HG03025 (cell line): ENCODE data around the gene CS.
"Not testable (repeated sequence)": the region's sequence is repeated elsewhere in the genome, so short reads cannot be mapped to it uniquely, and the experiment has no call there.

Experiments
- ATAC-seq: cut with Tn5 transposase; IDR thresholded peaks from one replicate; pipeline ENCODE4 v1.9.1; 2021; ENCODE audit warnings: mild to moderate bottlenecking, moderate library complexity; ENCODE audit not compliant: unreplicated experiment, low FRiP score

Gene CS

GRCh38 chr12:56282579-56282978, 17.6 kb downstream of the CS start:
- ATAC-seq, result no peak

DNA sequence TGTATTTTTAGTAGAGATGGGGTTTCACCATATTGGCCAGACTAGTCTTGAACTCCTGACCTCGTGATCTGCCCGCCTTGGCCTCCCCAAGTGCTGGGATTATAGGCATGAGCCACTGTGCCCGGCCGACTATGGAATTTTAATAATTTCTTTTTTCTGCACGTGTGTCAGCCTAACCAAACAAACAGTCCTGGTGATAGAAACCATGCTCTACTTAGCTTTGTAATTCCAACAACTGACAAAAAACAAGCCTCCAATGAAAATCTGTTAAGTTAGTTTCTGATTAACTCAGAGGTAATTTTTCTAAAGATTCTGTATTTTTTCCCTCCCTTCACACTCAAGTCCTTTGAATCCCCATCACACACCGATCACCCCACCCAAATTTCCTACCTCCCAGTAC, 18.1 kb downstream of the CS start:
- ATAC-seq, result no peak

- no peak for ATAC-seq
Measured at GRCh38 chr12:56280849-56281248, 19.3 kb downstream of the CS start.

- ATAC-seq, result no peak
Measured at GRCh38 chr12:56278905-56279304, 21.2 kb downstream of the CS start.

- no peak for ATAC-seq
Measured at GRCh38 chr12:56274299-56274698, 25.8 kb downstream of the CS start.

DNA sequence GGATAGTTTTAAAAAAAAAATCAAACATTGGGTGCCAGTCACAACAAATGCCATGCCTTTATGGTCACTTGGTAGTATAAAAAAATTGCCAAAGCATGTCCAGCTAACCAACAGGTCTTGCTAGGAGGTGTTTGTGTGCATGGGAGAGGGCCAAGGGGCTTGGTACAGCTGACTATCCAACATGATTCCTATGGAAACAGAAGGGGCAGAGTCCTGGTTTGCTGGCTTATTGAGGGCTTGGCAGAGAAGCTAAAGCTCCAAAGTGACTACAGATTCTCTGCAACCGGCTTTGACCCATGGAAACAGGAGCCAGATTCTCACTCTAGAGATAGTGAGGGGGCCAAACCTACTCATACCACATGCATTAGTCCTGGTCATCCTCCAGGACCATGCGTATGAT, 27.7 kb downstream of the CS start:
- ATAC-seq, result not testable (repeated sequence)

DNA sequence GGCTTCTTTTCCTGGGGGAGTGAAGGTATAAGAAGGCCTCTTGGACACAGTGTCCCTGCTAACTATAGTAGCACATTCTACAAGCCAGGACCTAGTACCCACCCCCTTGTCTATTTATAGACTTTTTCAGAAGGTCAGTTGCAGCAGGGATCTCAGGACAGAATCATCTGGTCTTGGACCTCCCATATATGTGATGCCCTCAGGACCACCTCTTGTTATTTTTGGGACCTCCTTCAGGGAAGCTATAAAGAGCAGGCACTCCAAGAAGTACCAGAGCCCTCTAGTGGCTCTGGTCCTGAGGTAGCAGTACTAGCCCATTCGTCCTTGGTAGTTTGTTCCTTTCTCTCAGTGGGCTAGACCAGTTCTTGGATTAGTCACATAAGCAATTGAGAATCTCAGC, 29.1 kb downstream of the CS start:
- no peak for ATAC-seq

GRCh38 chr12:56267443-56268071, 32.6 kb downstream of the CS start:
- ATAC-seq, result peak; percentile 21

GRCh38 chr12:56266693-56267442, 33.3 kb downstream of the CS start, which contains the start of gene COQ10A:
Gene COQ10A (plus strand): TSS chr12:56266942. CDS start chr12:56267119, 177 bp downstream.
- peak; percentile 71 for ATAC-seq

- not testable (repeated sequence) for ATAC-seq
Measured at GRCh38 chr12:56266068-56266692, 34.0 kb downstream of the CS start.

DNA sequence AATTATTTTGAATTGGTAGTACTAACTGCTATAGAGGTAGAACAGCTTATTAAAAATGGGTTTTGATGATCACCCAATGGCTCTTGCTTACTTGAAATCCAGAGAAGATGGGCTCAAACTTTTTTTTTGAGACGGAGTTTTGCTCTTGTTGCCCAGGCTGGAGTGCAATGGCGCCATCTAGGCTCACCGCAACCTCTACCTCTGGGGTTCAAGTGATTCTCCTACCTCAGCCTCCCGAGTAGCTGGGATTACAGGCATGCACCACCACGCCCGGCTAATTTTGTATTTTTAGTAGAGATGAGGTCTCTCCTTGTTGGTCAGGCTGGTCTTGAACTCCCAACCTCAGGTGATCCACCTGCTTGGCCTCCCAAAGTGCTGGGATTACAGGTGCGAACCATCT, 37.2 kb downstream of the CS start:
- ATAC-seq, result not testable (repeated sequence)

- ATAC-seq, result no peak
Measured at GRCh38 chr12:56261503-56262232, 38.5 kb downstream of the CS start.

- no peak for ATAC-seq
Measured at GRCh38 chr12:56260921-56261320, 39.2 kb downstream of the CS start.

DNA sequence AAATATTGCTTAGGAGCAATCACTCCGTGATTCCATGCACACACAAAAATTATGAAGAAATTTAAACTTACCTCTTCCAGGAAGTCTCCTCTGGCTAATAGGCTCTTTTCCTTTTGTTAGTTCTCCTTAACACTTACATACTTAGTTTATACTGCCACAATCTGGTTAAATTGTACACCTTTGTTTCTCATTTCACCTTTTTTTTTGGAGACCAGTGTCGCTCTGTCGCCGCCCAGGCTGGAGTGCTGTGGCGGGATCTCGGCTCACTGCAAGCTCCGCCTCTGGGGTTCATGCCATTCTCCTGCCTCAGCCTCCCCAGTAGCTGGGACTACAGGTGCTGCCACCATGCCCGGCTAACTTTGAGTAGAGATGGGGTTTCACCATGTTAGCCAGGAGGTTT, 39.8 kb downstream of the CS start:
- no peak for ATAC-seq

GRCh38 chr12:56258820-56259183, 41.3 kb downstream of the CS start:
- ATAC-seq, result no peak

GRCh38 chr12:56258068-56258819, 41.9 kb downstream of the CS start, which contains the start of gene ANKRD52:
Gene ANKRD52 (minus strand): TSS chr12:56258384. CDS start chr12:56258269, 115 bp downstream.
- ATAC-seq, result peak; percentile 68

DNA sequence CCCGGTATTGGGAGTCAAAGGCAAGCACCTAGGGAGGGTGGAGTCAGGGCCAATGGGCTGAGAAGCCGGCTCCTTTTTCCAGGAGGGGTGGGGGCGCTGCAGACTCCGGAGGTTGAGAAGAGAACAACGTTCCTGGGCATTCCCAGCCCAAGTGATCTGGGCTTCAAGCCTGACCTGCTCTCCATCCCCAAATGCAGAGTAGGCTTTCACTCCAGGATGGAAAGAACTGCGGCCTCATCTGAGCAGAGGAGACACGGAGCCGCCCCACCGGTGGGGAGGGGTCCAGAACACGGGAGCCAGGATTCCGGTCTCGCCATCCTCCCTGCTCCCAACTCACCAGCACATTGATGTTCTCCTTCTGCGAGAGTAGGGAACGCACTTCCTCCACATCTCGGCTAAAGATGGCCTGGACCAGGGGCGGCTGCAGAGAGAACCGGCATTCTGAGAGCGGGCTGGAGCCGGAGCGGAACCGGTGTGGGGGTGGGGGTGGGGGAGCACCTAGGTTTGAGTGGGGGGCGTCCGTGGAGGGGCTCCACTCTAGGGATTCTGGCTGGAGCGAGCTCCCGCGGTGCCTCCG, 42.6 kb downstream of the CS start:
- ATAC-seq, result no peak

DNA sequence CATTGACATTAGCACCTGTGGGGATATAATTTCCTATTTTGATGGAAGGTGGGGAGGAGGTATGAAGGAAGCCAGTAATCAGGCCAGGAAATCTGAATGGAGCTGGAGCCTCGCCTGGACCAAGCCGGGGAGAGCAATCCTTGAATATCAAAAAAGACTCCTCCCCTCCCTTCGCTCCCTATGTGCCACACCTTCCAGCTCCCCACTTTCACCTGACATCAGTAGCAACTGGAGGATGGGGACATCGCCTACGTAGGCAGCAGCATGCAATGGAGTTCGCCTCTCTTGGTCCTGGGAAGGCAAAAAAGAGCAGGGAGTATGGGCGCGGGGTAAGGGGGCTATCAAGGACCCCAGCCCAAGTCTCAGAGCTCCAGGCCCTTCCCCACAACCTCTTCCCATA, 43.1 kb downstream of the CS start:
- no peak for ATAC-seq

DNA sequence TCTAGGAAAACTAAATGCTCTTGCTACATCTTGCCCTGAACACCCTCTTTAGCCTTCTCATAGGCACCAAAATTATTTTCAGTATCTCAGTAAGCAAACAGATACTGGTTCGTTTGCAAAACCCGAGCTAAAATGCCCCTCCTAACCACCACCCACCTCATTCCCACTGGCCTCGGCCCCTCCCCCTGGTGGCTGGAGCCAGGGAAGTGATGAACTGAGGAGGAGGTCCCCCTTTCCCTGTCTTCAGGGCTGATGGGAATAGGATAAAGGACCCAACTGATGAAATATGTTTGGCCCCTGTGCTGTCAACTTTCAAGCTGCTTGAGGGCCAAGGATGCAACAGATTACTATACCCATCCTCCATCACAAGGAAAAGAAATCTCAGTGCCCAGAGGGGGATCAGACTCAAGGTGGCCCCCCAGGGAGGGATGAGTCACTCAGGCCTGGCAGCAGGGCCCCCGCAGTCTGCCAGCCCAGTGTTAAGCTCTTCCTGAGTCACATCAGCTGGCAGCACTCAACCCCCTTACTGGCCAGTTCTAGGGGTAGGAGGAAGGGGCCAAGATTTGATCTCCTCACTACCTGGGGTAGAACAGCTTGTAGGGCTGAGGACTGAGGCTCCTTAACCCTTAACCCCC, 43.7 kb downstream of the CS start:
- no peak for ATAC-seq
